ENCODE measurements around the gene MYL4.
"Not testable (repeated sequence)": the region's sequence is repeated elsewhere in the genome, so short reads cannot be mapped to it uniquely, and the experiment has no call there.

The MYL4 gene

GRCh38 chr17:47192554-47192953 is 16.6 kb upstream of the MYL4 start:
- no peak for DNase-seq
- intact Hi-C loops (cut with DNase I) = no loop called here

DNA sequence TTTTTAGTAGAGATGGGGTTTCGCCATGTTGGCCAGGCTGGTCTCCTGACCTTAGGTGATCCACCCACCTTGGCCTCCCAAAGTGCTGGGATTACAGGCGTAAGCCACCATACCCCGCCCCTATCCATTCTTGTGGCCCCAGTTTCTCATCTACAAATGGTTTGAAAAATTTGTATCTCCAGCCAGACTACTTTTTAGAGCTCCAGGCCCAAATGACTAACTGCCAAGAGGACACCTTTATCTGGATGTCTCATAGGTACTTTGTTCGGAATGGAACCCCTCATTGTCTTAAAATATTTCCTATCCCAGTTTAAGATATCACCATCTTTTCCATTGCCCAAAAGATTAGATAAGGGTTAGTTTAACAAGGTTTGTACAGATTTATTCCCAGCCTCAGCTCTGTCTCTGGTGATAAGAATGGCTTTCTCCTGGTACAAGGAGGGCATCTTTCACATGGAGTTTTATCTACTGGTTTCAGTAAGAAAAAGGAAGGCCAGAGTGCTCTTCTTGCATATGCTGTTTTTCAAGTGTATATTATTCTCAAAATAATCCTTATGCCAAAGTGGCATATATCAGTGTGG is 15.1 kb upstream of the MYL4 start:
- intact Hi-C loops (cut with DNase I) = no loop called here
- DNase-seq = no peak

- DNase-seq = no peak
- intact Hi-C loops (cut with DNase I) = no loop called here
These were observed 11.3 kb upstream of the MYL4 start for GRCh38 chr17:47197821-47198220.

DNA sequence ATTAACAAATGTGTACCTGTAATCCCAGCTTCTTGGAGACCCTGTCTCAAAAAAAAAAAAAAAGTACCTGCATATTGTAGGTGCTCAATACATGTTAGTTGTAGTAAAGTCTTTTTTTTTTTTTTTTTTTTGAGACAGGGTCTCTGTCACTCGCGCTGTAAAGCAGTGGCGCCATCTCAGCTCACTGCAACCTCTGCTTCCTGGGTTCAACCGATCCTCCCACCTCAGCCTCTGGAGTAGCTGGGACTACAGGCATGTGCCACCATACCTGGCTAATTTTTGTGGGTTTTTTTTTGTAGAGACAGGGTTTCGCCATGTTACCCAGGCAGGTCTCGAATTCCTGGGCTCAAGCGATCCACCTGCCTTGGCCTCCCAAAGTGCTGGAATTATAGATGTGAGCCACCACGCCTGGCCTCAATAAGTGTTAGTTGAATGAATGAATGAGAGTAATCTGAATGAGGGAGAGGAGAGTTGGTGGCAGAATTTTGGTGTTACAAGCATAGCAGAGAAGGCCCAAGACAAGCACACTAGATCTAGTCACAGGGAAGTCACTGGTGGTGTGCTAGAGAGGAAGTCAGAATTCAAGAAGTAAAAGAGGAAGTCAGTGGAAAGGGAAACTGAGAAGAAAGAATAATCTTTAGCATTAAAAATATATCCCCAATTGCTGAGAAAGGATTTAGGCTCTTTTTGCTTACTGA is 9.4 kb upstream of the MYL4 start:
- peak in 1 of 10 donors; percentile 19 for DNase-seq

GRCh38 chr17:47200325-47200664 is 8.9 kb upstream of the MYL4 start:
- peak in 1 of 10 donors; percentile 52 for DNase-seq
- intact Hi-C loops (cut with DNase I) = no loop called here

More for the DNA sequence above, 9.4 kb upstream of the MYL4 start:
- intact Hi-C loops (cut with DNase I) = no loop called here

DNA sequence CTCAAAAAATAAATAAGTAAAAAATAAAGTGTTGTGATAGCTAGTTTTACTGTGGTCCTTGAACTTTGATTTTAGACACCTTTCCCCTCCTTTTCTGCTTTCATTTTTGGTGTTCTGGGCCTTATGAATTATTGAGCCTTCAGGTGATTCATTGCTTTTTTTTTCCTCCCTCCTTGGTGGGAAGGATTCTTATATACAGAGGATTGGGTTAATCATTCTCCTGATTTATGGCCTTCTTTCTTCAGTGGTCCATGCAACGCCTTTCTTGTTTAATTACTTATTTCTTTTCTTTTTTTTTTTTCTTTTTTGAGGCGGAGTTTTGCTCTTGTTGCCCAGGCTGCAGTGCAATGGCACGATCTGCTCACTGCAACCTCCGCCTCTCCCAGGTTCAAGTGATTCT is 8.0 kb upstream of the MYL4 start:
- no peak for DNase-seq

GRCh38 chr17:47203984-47204721 is 5.0 kb upstream of the MYL4 start:
- DNase-seq = no peak
- intact Hi-C loops (cut with DNase I) = no loop called here

More for the DNA sequence above, 8.0 kb upstream of the MYL4 start:
- intact Hi-C loops (cut with DNase I) = no loop called here

DNA sequence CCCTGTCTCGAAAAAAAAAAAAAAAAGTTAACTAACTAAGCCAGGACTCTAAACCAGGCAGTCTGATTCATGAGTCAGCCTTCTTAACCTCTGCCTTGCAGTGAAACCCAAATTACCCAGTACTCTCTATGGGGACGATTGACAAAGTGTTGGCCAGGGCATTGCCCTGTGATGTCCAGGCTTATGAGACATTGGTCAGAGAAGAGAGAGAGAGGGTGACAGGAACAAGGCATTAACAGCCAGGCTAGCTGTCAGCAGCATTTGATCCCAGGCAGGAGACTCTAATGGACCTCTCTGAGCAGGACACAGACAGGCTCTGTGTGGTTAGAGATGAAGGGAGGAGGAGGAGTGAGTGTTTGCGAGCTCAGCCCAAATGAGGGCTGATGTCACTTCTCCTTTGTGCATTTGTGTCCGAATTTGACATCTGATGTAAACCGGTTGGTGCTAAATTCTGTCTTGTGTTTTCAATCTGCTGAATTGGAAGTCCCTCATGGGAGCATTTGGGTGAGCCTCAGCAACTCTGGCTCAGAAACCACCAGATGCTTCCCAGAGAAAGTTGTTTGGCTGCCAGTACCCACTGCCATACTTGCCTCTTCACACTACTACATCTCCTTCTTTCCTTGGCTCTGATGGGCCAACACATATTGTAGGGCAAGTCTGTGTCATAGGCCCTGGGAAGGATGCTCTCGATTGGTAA is 4.3 kb upstream of the MYL4 start:
- DNase-seq = peak in 1 of 10 donors; percentile 27
- intact Hi-C loops (cut with DNase I) = no loop called here

GRCh38 chr17:47205419-47205963 is 3.7 kb upstream of the MYL4 start:
- DNase-seq = no peak
- intact Hi-C loops (cut with DNase I) = no loop called here

DNA sequence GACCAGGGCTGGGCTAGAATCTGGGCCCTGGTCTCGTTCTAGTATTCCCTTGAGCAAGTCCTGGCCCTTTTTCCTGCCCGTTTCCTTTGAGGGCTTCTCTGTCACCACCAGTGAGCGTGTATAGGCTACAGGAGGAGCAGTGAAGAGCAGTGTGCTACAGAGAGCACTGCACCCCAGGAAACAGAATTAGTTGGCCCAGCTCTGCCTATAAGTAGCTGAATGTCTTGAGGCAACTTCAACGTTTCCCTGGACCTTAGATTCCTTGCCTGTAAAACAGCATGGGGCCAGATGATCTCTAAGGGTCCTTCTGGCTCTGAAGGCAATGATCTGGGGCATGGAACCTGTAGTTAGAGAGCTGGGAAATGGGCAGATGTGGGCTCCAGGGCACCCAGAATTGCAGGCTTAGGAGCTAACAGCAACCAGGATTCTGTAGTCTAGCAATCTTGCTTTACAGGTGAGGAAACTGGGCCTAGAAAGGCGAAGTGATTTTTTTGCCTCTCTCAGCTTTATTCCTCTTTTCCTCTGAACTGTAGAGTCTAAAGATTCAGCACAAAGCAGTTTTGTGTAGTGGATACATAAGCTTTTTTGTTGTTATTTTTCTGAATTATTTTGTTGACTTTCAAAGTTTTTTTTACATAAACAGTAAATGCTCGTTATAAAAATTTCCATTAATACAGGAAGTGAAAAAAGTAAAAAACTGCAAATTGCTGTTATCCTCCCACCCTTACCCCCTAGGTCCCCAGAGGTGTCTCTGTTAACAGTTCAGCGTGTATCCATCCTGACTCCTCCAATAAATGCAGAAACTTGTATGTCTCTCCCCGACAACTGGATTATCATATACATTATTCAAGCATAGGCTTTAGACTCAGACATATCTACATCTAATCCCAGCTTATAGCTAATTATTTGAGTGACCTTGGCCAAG is 1.7 kb upstream of the MYL4 start:
- no peak for DNase-seq
- intact Hi-C loops (cut with DNase I) = no loop called here

GRCh38 chr17:47209499-47209898 is 351 bp downstream of the MYL4 start:
- no peak for DNase-seq
- intact Hi-C loops (cut with DNase I) = no loop called here

GRCh38 chr17:47210105-47210504 is 957 bp downstream of the MYL4 start:
- DNase-seq = no peak
- intact Hi-C loops (cut with DNase I) = no loop called here

DNA sequence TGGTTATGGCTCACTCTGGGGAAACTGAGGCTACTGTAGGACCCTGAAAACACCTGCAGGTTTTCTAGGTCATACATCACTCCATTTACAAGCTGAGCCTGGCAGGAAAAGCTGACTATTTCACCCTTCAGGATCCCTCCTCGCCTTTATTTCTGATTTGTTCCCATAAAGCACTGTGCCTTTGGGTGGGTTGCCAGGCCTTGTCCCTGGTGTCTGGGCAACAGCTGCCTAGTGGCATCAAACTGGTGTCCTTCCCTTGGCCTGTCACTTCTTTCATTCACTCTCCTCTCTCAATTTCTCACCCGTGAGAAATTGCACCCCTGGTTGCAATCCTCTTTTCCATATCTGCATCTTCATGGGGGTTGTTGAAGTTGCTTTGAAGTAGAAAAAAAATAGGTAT is 1.6 kb downstream of the MYL4 start:
- no peak for DNase-seq
- intact Hi-C loops (cut with DNase I) = no loop called here

DNA sequence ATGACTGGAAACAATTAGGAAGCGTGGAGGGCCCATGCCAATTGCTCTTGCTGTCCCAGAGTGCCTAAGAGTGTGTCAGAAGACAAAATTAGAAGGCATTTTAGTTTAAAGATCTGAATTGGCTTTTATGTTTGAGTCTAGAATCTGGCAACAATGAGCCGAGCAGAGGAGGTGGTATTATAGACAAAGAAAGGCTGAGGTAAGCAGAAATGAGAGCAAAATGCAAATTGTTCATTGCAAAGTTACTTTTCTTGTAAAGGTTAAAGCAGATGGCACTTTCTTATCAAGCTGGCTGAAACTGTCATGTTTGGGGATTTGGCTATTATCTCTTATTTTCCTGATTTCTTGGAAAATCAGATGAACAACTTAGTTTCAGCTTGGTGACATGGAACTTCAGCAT is 3.3 kb downstream of the MYL4 start:
- intact Hi-C loops (cut with DNase I) = no loop called here
- DNase-seq = no peak

- intact Hi-C loops (cut with DNase I) = no loop called here
- DNase-seq = no peak
These were observed 4.4 kb downstream of the MYL4 start for GRCh38 chr17:47213540-47213939.

DNA sequence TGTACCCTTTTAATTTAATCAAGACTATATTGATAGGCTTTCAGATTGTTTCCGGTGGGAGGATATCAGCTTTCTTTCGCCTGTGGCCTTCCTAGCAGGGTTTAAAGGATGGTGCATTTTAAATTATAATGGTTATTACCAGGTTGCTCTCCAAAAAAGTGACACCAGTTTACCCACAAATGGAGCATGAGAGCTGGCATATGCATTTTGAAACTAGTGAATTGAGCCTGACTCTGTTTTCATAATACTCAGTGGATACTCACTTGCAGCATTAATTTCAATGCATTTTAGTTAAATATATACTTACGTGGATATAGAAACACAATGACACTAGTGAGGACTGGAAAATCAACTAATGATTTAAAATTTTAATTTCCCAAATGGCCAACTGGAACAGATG is 5.8 kb downstream of the MYL4 start:
- intact Hi-C loops (cut with DNase I) = no loop called here
- no peak for DNase-seq

DNA sequence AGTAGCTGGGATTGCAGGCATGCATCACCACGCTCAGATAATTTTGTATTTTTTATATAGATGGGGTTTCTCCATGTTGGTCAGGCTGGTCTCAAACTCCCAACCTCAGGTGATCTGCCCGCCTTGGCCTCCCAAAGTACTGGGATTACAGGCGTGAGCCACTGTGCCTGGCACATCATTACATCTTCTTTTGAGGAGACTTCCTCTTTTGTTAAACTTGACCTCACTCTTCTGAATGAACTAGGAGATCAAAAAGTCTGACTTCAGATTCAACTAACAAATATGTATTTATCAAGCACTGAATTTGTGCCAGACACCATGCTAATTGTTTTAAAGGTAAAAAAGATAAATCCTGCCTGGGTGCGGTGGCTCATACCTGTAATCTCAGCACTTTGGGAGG is 7.7 kb downstream of the MYL4 start:
- not testable (repeated sequence) for DNase-seq

GRCh38 chr17:47217279-47217678 is 8.1 kb downstream of the MYL4 start:
- intact Hi-C loops (cut with DNase I); DNase-seq: not testable (repeated sequence)

More for the DNA sequence above, 7.7 kb downstream of the MYL4 start:
- intact Hi-C loops (cut with DNase I) = not testable (repeated sequence)

GRCh38 chr17:47218896-47219430 is 9.8 kb downstream of the MYL4 start:
- DNase-seq = no peak
- intact Hi-C loops (cut with DNase I) = no loop called here
